Measurements from ENCODE around the gene CTNNBIP1. TPM values are rescaled to one million over a fixed set of nuclear protein-coding genes. Genes with fewer than 3 reads are reported as not detected.

CTNNBIP1 gene
- total RNA-seq, 1 donor from 2014 or later, result 6.7 TPM

DNA sequence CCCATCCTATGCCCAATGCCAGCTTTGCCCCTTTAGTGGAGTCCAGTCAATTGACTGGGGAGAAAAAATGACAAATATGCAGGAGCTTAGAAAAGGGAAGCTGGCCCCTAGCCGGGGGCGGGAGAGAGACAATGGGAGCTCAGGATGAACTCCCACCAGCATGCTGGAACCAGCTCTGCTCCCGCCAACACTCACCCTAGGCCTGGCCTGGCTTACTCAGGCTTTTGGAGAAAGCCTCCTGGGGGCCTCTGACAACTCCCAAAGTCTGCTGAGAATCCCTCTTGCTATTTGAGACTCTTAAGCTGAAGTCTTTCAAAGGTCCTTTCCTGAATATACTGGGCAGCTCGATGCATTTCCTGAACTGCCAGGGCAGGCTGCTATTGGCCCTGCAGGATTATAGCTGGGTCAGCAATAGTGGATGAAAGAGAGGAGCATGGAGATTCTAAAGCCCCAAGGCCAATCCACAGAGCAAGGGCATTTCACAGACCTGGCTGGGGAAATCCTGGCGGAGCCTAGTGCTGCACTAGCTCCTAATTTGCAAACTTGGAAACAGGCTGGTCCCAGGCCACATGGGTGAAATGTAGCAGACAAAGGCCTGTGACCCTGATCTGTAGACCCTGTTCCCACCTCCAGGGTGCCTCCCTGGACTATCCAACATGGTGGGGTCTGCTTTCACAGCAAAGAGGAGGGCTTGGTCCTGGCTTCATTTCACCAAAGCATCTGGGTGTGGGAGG, 50.6 kb downstream of the CTNNBIP1 start:
- intact Hi-C loops (cut with micrococcal nuclease), result loop anchor here (10.0 kb wide), 1 partner anchor 575 kb away; no protein-coding TSS in a partner anchor
- ATAC-seq (ENCODE audit: low read depth) (no peak), DNase-seq (no peak)
- H3K4me1 Mint-ChIP-seq, result peaks cover 2% of the 10 kb centered on the region
- H3K4me3 Mint-ChIP-seq, result no peak overlapping the region
- peaks cover 2% of the 10 kb centered on the region for H3K36me3 Mint-ChIP-seq (ENCODE audit: low read depth)
- no peaks in the 10 kb centered on the region for H3K27me3 Mint-ChIP-seq
- ChIA-PET CTCF (interaction anchor here (1.0 kb wide), 1 partner anchor 75 kb away, joined by 3 read pairs; no protein-coding TSS in a partner anchor), POLR2A (interaction anchor here (0.6 kb wide), 1 partner anchor 193 kb away, joined by 4 read pairs; no protein-coding TSS in a partner anchor)
- H3K9me3 Mint-ChIP-seq, result no peaks in the 10 kb centered on the region
- TF ChIP-seq, protein P1, sequence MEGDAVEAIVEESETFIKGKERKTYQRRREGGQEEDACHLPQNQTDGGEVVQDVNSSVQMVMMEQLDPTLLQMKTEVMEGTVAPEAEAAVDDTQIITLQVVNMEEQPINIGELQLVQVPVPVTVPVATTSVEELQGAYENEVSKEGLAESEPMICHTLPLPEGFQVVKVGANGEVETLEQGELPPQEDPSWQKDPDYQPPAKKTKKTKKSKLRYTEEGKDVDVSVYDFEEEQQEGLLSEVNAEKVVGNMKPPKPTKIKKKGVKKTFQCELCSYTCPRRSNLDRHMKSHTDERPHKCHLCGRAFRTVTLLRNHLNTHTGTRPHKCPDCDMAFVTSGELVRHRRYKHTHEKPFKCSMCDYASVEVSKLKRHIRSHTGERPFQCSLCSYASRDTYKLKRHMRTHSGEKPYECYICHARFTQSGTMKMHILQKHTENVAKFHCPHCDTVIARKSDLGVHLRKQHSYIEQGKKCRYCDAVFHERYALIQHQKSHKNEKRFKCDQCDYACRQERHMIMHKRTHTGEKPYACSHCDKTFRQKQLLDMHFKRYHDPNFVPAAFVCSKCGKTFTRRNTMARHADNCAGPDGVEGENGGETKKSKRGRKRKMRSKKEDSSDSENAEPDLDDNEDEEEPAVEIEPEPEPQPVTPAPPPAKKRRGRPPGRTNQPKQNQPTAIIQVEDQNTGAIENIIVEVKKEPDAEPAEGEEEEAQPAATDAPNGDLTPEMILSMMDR (IDR thresholded peaks at IDR 0.05), result no peak
- H3K27ac Mint-ChIP-seq, result no peak overlapping the region

DNA sequence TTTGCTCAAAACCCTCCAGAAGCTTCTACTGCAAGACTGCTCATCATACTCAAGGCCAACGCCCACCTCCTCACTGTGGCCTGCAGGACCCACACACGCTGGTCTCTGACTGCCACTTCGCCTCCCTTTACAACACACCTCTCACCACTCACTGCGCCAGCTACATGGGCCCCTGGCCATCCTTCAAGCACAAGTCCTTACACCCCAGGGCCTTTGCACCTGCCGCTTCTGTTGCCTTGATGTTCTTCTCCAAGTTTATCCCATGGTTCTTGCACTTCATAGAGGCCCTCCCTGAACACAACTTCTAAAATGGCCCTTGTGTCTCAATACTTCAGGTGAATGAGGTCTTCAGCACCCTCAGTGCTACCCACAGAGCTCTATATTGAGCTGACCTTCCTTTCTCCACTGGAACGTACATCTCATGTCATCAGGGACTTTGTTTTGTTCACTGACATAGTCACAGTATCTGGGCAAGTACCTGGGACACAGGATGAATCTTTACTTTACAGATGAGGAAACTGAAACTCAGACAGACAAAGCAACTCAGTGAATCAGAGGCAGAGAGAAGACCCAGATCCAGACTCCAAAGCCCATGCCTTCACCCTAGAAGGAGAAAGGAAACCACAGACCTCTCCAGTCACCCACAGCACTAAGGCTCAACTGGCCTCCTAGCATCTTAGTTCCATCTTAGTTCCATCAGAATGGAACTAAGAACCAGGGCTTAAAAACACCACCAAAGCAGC, 51.6 kb downstream of the CTNNBIP1 start:
- no peaks in the 10 kb centered on the region for H3K27me3 Mint-ChIP-seq
- H3K4me3 Mint-ChIP-seq, result no peak overlapping the region
- intact Hi-C loops (cut with micrococcal nuclease), result no loop called here
- DNase-seq (no peak), ATAC-seq (ENCODE audit: low read depth) (no peak)
- POLR2A ChIA-PET, result no interaction called here
- H3K36me3 Mint-ChIP-seq (ENCODE audit: low read depth), result peaks cover 8% of the 10 kb centered on the region
- CTCF ChIA-PET, result interaction anchor here (1.0 kb wide), 1 partner anchor 74 kb away, joined by 3 read pairs; no protein-coding TSS in a partner anchor
- peaks cover 2% of the 10 kb centered on the region for H3K4me1 Mint-ChIP-seq
- TF ChIP-seq, protein P1 (IDR thresholded peaks at IDR 0.05), result no peak
- no peak overlapping the region for H3K27ac Mint-ChIP-seq
- H3K9me3 Mint-ChIP-seq, result peaks cover 4% of the 10 kb centered on the region

DNA sequence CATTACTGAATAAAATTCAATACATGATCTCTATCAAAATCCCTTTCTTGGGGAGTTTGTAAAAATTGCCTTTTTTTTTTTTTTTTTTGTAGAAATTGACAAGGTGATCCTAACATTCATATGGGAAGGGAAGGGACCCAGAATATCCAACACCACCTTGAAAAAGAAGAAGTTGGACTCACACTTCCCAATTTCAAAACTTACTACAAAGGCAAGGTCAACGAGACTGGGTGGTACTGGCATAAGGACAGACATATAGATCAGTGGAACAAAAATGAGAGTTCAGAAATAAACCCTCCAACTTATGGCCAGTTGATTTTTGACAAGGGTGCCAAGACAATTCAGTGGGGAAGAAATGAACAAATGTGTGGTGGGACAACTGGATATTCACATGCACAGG, 54.9 kb downstream of the CTNNBIP1 start:
- peaks cover 5% of the 10 kb centered on the region for H3K9me3 Mint-ChIP-seq
- DNase-seq (no peak), ATAC-seq (ENCODE audit: low read depth) (no peak)
- no peak overlapping the region for H3K4me3 Mint-ChIP-seq
- H3K27ac Mint-ChIP-seq, result no peak overlapping the region
- ChIA-PET POLR2A (no interaction called here), CTCF (interaction anchor here (0.6 kb wide), 1 partner anchor 26 kb away, joined by 3 read pairs; no protein-coding TSS in a partner anchor)
- H3K36me3 Mint-ChIP-seq (ENCODE audit: low read depth), result peaks cover 8% of the 10 kb centered on the region
- intact Hi-C loops (cut with micrococcal nuclease), result no loop called here
- H3K27me3 Mint-ChIP-seq, result no peaks in the 10 kb centered on the region
- H3K4me1 Mint-ChIP-seq, result peaks cover 16% of the 10 kb centered on the region
- TF ChIP-seq, protein P1 (IDR thresholded peaks at IDR 0.05), result no peak

DNA sequence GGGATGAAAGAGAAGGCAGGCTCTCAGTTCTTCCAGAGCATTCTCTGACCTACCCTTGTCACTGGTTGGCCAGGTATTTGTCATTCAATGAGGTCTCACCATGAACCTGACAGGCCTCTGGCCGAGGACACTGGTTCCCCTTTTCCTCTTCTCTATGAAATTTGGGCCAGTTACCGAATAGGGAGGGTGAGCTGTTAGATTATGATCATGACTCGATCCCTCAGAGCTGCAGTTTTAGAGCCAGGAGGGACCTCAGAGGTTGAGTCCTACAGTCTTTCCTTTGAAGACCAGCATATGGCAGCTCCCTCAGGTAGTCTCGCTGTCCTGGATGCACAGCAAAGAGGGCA, 56.8 kb downstream of the CTNNBIP1 start:
- ATAC-seq (ENCODE audit: low read depth), result no peak
- Mint-ChIP-seq H3K9me3 (peaks cover 5% of the 10 kb centered on the region), H3K27me3 (no peaks in the 10 kb centered on the region), H3K36me3 (ENCODE audit: low read depth) (peaks cover 8% of the 10 kb centered on the region), H3K27ac (no peak overlapping the region), H3K4me3 (no peak overlapping the region), H3K4me1 (peaks cover 25% of the 10 kb centered on the region)
- no peak for DNase-seq
- ChIA-PET CTCF (interaction anchor here (1.5 kb wide), 1 partner anchor 68 kb away, joined by 6 read pairs; no protein-coding TSS in a partner anchor), POLR2A (no interaction called here)
- TF ChIP-seq, protein P1 (IDR thresholded peaks at IDR 0.05), result no peak
- intact Hi-C loops (cut with micrococcal nuclease), result loop anchor here (5.0 kb wide), 1 partner anchor 226 kb away; no protein-coding TSS in a partner anchor

All from activated B cell treated with CpG ODN at 0.5 μM for 24 hours (primary cell).